Measurements from ENCODE around the gene CCDC7. TPM values are rescaled to one million over a fixed set of nuclear protein-coding genes. Genes with fewer than 3 reads are reported as not detected.

Gene CCDC7
- 9.0 and 9.3 TPM in 2 replicates for total RNA-seq

GRCh38 chr10:32445740-32446535, at the start of gene CCDC7:
TSS of gene CCDC7 (plus strand) at chr10:32446140. CDS start at chr10:32451643, 5,503 bp downstream.

Other genes starting within 250 kb of the CCDC7 start
- 24.7 and 28.3 TPM in 2 replicates for gene EPC1, start 99.0 kb upstream of the CCDC7 start, total RNA-seq

Measured in dermis lymphatic vessel endothelial cell (primary cell).